Measurements from ENCODE around the gene GTPBP4. TPM values are rescaled to one million over a fixed set of nuclear protein-coding genes. Genes with fewer than 3 reads are reported as not detected.

Gene GTPBP4
- total RNA-seq, 1 donor from 2014 or later = 33.8 TPM

DNA sequence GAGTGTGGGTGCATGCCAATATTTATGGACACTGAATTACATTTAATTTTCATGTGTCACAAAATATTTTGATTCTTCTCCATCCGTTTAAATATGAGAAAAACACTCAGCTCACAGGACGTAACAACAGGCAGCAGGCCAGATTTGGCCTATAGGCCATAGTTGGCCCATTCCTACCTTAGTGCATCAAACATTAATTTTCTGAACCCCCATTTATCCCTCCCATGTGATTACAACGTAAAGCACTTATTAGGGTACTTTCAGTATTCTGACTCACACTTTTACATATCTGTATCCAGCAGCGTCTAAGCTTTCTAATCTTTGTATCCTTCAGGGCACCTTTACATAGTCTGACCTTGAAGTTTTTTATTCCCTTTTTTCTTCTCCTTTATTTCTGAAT lies 56.7 kb downstream of the GTPBP4 start:
- Histone ChIP-seq H3K4me3 (no peak overlapping the region), H3K27ac (replicated peaks) (peak overlapping the region; percentile 71), H3K4me1 (peaks cover 58% of the 10 kb centered on the region), H3K36me3 (peaks cover 30% of the 10 kb centered on the region), H3K27me3 (ENCODE audit: low read depth) (no peaks in the 10 kb centered on the region), H3K9me3 (replicated peaks) (no peaks in the 10 kb centered on the region)
- intact Hi-C loops (cut with micrococcal nuclease) = no loop called here
- TF ChIP-seq, protein P1, sequence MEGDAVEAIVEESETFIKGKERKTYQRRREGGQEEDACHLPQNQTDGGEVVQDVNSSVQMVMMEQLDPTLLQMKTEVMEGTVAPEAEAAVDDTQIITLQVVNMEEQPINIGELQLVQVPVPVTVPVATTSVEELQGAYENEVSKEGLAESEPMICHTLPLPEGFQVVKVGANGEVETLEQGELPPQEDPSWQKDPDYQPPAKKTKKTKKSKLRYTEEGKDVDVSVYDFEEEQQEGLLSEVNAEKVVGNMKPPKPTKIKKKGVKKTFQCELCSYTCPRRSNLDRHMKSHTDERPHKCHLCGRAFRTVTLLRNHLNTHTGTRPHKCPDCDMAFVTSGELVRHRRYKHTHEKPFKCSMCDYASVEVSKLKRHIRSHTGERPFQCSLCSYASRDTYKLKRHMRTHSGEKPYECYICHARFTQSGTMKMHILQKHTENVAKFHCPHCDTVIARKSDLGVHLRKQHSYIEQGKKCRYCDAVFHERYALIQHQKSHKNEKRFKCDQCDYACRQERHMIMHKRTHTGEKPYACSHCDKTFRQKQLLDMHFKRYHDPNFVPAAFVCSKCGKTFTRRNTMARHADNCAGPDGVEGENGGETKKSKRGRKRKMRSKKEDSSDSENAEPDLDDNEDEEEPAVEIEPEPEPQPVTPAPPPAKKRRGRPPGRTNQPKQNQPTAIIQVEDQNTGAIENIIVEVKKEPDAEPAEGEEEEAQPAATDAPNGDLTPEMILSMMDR (IDR thresholded peaks at IDR 0.05; ENCODE audit: borderline replicate concordance) = no peak
- no peak for DNase-seq

DNA sequence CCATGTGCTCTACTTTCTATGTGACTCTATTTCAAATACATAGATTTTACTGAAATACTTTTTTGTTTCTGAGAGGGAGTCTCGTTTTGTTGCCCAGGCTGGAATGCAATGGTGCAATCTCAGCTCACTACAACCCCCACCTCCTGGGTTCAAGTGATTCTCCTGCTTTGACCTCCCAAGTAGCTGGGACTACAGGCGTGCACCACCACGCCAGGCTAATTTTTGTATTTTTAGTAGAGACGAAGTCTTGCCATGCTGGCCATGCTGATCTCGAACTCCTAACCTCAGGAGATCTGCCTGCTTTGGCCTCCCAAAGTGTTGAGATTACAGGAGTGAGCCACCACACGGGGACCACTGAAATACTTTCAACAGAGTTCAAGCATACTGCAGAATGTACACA lies 57.2 kb downstream of the GTPBP4 start:
- Histone ChIP-seq H3K4me3 (no peak overlapping the region), H3K36me3 (peaks cover 26% of the 10 kb centered on the region), H3K27ac (replicated peaks) (peak overlapping the region; percentile 71), H3K9me3 (replicated peaks) (no peaks in the 10 kb centered on the region), H3K4me1 (peaks cover 62% of the 10 kb centered on the region), H3K27me3 (ENCODE audit: low read depth) (no peaks in the 10 kb centered on the region)
- no peak for DNase-seq
- intact Hi-C loops (cut with micrococcal nuclease) = no loop called here
- TF ChIP-seq, protein P1 (IDR thresholded peaks at IDR 0.05; ENCODE audit: borderline replicate concordance) = no peak

DNA sequence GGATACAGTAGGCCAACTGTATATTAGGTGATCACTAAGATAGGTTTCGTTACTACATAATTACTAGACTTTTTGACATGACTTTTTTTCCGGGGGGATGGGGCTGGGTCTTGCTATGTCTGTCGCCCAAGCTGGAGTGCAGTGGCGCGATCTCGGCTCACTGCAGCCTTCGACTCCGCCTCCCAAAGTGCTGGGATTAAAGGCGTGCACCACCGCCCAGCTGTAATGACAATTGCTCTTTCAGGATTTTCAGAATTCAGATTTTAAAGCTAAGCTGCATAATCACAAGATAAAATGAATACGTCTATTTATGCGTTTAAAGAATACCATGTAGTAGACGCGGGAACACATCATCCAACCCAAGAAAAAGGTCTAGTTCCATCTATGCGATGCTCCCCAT lies 59.7 kb downstream of the GTPBP4 start:
- Histone ChIP-seq H3K27me3 (ENCODE audit: low read depth) (no peaks in the 10 kb centered on the region), H3K27ac (replicated peaks) (peak overlapping the region; percentile 100), H3K9me3 (replicated peaks) (no peaks in the 10 kb centered on the region), H3K36me3 (peaks cover 20% of the 10 kb centered on the region), H3K4me3 (peak overlapping the region; percentile 96), H3K4me1 (peaks cover 79% of the 10 kb centered on the region)
- DNase-seq = no peak
- TF ChIP-seq, protein P1 (IDR thresholded peaks at IDR 0.05; ENCODE audit: borderline replicate concordance) = no peak
- intact Hi-C loops (cut with micrococcal nuclease) = no loop called here

DNA sequence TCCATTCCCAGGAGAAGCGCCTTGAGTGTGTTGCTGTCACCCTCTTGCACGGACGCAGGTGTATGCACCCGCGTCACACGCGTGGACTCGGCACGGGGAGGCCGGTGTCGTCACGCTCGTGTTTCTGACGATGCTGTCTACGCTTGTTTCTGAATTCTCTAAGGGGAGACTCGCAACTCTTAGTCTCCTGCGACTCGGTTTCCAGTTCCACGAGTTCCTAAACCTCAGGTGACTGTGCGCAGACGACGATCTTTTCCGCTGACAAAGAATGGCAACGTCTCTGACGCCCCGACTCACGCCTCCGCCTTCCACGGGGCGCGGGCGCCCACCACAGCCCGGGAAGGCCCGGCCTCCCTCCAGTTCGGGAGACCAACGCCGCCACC lies 60.1 kb downstream of the GTPBP4 start:
- DNase-seq = peak; percentile 33
- peaks cover 24% of the 10 kb centered on the region for H3K36me3 ChIP-seq
- H3K27me3 ChIP-seq (ENCODE audit: low read depth) = no peaks in the 10 kb centered on the region
- H3K4me3 ChIP-seq = peak overlapping the region; percentile 96
- H3K27ac ChIP-seq (replicated peaks) = peak overlapping the region; percentile 100
- no peaks in the 10 kb centered on the region for H3K9me3 ChIP-seq (replicated peaks)
- intact Hi-C loops (cut with micrococcal nuclease) = no loop called here
- TF ChIP-seq, protein P1 (IDR thresholded peaks at IDR 0.05; ENCODE audit: borderline replicate concordance) = no peak
- H3K4me1 ChIP-seq = peaks cover 79% of the 10 kb centered on the region

DNA sequence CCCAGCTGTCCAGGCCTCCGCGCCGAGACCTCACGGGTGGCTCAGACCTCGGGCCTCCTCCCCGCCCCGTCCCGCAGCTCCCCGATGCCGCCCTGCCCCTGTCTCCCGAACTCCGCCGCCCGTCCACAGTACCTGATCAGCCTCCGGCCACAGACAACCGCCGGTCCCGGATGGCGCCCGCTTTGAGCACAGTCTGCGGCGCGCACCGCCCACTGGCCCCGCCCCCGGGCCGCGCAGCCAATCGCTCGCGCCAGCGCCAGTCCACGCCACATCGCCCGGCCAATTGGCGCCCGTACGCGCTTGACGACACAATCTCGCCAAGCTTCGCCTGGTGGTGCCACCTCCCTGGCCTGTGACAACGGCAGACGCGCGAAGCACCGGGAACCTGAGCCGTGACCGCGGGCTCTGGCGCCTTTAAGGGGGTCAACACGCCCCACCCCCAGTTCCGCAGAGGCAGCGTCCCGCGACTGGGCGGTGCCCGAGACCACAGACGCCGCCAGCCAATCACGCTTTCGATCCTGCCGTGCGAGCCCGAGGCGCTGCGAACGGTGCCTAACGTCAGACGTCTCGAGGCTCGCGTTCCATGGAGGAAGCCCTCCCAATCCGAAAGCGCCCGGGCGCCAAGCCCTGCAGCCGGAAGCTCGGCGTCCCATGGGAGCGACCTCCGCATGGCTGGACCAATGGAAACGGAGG lies 60.6 kb downstream of the GTPBP4 start, which contains the start of gene IDI1:
Gene IDI1, minus strand, starts transcription at position 388 of the 693 bp plus-strand sequence. Its CDS starts 116 bp downstream, at position 272.
- peak; percentile 97 for DNase-seq
- Histone ChIP-seq H3K9me3 (replicated peaks) (no peaks in the 10 kb centered on the region), H3K27ac (replicated peaks) (peak within 1 kb of the TSS; percentile 100), H3K4me1 (peaks cover 78% of the 10 kb centered on the region), H3K4me3 (peak within 1 kb of the TSS; percentile 96), H3K27me3 (ENCODE audit: low read depth) (no peaks in the 10 kb centered on the region), H3K36me3 (peaks cover 28% of the 10 kb centered on the region)
- intact Hi-C loops (cut with micrococcal nuclease) = no loop called here
- TF ChIP-seq, protein P1 (IDR thresholded peaks at IDR 0.05; ENCODE audit: borderline replicate concordance) = no peak
